ENCODE results near the gene PARD3B. TPM values are rescaled to one million over a fixed set of nuclear protein-coding genes. Genes with fewer than 3 reads are reported as not detected.

PARD3B gene
- total and polyA plus RNA-seq, 2 of the 13 experiments (the other 11 are each of a cell fraction or from before 2014, with no cell fraction given), result 0.71 to 2.3 TPM

- FAIRE-seq (no peak), ATAC-seq (no peak), DNase-seq (ENCODE audit: low spot score) (no peak)
- ChIA-PET CTCF (ENCODE audit: low intra/inter-chr PET ratio, low total read pairs) (no interaction called here), POLR2A (no interaction called here)
- in situ Hi-C loops (cut with HindIII; ENCODE audit: extremely low pct_ligation_motif_present, low pct_unique_long_range_greater_than_20kb), result no loop called here
- Histone ChIP-seq H3K4me2 (ENCODE audit: low read depth, low read length) (no peak overlapping the region), H3K36me3 (replicated peaks in 1 of 2; ENCODE audit: control insufficient read depth in 1 of 2, insufficient read depth in 2 of 2, low read length in 2 of 2) (no peaks in the 10 kb centered on the region), H3K9me3 (ENCODE audit: low read length) (peaks cover 3% of the 10 kb centered on the region; the same call in 1 of the 2 replicates), H4K20me1 (ENCODE audit: insufficient read depth, low read length) (no peaks in the 10 kb centered on the region), H2AFZ (ENCODE audit: low read length) (no peak overlapping the region), H3K9ac (ENCODE audit: insufficient read depth, low read depth, low read length) (no peak overlapping the region), H3K27me3 (ENCODE audit: control insufficient read depth in 1 of 2, insufficient read depth in 2 of 2, low read length in 2 of 2) (no peaks in the 10 kb centered on the region; a peak in 1 of 5 replicates), H3K27ac (ENCODE audit: extremely low read length, insufficient read depth, low read length) (no peak overlapping the region), H3K4me3 (replicated peaks in 1 of 3; ENCODE audit: insufficient read depth in 1 of 3, low read depth in 2 of 3, low read length in 3 of 3) (no peak overlapping the region), H3K4me1 (ENCODE audit: insufficient read depth, low read length) (no peaks in the 10 kb centered on the region), H3K79me2 (ENCODE audit: insufficient read depth, low read length) (no peaks in the 10 kb centered on the region)
- no TSS peak for BruUV-seq (replicated peaks)
- WGBS (ENCODE audit: low lambda C conversion rate), result 7% methylated on average over 2 of the region's 2 CpGs
- intact Hi-C loops (cut with micrococcal nuclease; ENCODE audit: unreplicated experiment), result no loop called here
- TF ChIP-seq CHCHD3 (CRISPR knock-in tag; IDR thresholded peaks at IDR 0.05), result no peak
- TF ChIP-seq HOMEZ (CRISPR knock-in tag; IDR thresholded peaks at IDR 0.05; ENCODE audit: low read depth), result no peak
- TF ChIP-seq YEATS4 (CRISPR knock-in tag; IDR thresholded peaks at IDR 0.05; ENCODE audit: borderline replicate concordance), result no peak
- TF ChIP-seq PCBP1 (IDR thresholded peaks at IDR 0.05; ENCODE audit: borderline replicate concordance, low read depth, low read length), result no peak
- TF ChIP-seq NFKBIZ (CRISPR knock-in tag; IDR thresholded peaks at IDR 0.05), result no peak
- TF ChIP-seq, protein P1, sequence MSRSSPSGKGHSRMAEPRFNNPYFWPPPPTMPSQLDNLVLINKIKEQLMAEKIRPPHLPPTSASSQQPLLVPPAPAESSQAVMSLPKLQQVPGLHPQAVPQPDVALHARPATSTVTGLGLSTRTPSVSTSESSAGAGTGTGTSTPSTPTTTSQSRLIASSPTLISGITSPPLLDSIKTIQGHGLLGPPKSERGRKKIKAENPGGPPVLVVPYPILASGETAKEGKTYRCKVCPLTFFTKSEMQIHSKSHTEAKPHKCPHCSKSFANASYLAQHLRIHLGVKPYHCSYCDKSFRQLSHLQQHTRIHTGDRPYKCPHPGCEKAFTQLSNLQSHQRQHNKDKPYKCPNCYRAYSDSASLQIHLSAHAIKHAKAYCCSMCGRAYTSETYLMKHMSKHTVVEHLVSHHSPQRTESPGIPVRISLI (CRISPR knock-in tag; IDR thresholded peaks at IDR 0.05; ENCODE audit: borderline replicate concordance), result no peak
- TF ChIP-seq XRCC5 (optimal IDR thresholded peaks at IDR 0.05; ENCODE audit: low read length), result no peak
- TF ChIP-seq, protein P2, sequence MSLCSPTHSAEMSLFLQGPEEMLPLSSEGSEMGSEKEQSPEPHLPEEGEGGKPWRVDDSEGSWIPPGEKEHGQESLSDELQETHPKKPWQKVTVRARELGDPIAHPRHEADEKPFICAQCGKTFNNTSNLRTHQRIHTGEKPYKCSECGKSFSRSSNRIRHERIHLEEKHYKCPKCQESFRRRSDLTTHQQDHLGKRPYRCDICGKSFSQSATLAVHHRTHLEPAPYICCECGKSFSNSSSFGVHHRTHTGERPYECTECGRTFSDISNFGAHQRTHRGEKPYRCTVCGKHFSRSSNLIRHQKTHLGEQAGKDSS (CRISPR knock-in tag; IDR thresholded peaks at IDR 0.05; ENCODE audit: borderline replicate concordance, low read depth), result no peak
- TF ChIP-seq TERF1 (CRISPR knock-in tag; IDR thresholded peaks at IDR 0.05), result no peak
- no peak for TF ChIP-seq ZNF296 (CRISPR knock-in tag; conservative IDR thresholded peaks at IDR 0.05)
- no peak for TF ChIP-seq DBP (CRISPR knock-in tag; IDR thresholded peaks at IDR 0.05; ENCODE audit: not compliant biosample characterization)
- TF ChIP-seq, protein P3, sequence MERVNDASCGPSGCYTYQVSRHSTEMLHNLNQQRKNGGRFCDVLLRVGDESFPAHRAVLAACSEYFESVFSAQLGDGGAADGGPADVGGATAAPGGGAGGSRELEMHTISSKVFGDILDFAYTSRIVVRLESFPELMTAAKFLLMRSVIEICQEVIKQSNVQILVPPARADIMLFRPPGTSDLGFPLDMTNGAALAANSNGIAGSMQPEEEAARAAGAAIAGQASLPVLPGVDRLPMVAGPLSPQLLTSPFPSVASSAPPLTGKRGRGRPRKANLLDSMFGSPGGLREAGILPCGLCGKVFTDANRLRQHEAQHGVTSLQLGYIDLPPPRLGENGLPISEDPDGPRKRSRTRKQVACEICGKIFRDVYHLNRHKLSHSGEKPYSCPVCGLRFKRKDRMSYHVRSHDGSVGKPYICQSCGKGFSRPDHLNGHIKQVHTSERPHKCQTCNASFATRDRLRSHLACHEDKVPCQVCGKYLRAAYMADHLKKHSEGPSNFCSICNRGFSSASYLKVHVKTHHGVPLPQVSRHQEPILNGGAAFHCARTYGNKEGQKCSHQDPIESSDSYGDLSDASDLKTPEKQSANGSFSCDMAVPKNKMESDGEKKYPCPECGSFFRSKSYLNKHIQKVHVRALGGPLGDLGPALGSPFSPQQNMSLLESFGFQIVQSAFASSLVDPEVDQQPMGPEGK (CRISPR knock-in tag; IDR thresholded peaks at IDR 0.05), result no peak
- TF ChIP-seq FOXA1 (IDR thresholded peaks at IDR 0.05), result no peak
- TF ChIP-seq FOXA1 (CRISPR knock-in tag; IDR thresholded peaks at IDR 0.05), result no peak
- TF ChIP-seq ZNF230 (CRISPR knock-in tag; IDR thresholded peaks at IDR 0.05), result no peak
- TF ChIP-seq, protein P4, sequence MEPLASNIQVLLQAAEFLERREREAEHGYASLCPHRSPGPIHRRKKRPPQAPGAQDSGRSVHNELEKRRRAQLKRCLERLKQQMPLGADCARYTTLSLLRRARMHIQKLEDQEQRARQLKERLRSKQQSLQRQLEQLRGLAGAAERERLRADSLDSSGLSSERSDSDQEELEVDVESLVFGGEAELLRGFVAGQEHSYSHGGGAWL (CRISPR knock-in tag; IDR thresholded peaks at IDR 0.05), result no peak
- TF ChIP-seq MZF1 (CRISPR knock-in tag; IDR thresholded peaks at IDR 0.05; ENCODE audit: borderline replicate concordance), result no peak
Observed at GRCh38 chr2:205438241-205438640, 893.0 kb downstream of the PARD3B start.

Measured in HepG2 (cell line).